ENCODE measurements around the gene NUP58.

The NUP58 gene

DNA sequence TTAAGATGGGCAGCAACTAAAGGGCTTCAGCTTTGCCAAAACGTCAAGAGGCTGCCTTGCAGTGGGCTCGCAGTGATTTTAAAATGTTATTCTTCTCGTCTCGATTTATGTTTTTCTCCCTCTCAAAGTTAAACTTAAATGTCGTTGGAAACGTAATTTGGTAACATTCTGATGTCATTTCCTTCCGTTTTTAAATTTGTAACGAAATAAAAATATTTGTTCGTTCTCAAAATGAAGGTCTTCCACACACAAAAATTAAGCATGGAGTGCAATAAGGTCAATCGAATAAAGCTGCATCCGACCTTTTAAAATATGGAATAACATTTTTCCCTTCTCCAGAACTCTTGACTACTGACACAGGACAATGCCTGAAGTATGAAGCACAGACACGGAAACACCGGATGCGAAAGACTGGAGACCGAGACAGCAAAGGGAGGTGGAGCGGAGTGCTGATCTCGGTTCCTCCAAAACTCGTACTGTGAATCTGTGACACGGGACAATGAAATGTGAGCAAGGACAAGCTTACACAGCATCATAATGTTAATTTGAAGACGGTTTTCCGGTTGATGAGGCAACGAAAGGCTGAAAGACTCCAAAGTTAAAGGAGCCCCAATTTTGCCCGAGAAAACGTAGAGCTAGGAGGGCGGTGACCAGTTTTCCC is 15.0 kb upstream of the NUP58 start:
- DNase-seq (ENCODE audit: low spot score): peak; percentile 53
- TF ChIP-seq, protein P1, sequence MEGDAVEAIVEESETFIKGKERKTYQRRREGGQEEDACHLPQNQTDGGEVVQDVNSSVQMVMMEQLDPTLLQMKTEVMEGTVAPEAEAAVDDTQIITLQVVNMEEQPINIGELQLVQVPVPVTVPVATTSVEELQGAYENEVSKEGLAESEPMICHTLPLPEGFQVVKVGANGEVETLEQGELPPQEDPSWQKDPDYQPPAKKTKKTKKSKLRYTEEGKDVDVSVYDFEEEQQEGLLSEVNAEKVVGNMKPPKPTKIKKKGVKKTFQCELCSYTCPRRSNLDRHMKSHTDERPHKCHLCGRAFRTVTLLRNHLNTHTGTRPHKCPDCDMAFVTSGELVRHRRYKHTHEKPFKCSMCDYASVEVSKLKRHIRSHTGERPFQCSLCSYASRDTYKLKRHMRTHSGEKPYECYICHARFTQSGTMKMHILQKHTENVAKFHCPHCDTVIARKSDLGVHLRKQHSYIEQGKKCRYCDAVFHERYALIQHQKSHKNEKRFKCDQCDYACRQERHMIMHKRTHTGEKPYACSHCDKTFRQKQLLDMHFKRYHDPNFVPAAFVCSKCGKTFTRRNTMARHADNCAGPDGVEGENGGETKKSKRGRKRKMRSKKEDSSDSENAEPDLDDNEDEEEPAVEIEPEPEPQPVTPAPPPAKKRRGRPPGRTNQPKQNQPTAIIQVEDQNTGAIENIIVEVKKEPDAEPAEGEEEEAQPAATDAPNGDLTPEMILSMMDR (IDR thresholded peaks at IDR 0.05; ENCODE audit: borderline replicate concordance, control extremely low read depth, extremely low read depth, insufficient read depth, missing control alignments): no peak
- in situ Hi-C loops (cut with MboI; ENCODE audit: low sequenced_read_pairs, unreplicated experiment): no loop called here

DNA sequence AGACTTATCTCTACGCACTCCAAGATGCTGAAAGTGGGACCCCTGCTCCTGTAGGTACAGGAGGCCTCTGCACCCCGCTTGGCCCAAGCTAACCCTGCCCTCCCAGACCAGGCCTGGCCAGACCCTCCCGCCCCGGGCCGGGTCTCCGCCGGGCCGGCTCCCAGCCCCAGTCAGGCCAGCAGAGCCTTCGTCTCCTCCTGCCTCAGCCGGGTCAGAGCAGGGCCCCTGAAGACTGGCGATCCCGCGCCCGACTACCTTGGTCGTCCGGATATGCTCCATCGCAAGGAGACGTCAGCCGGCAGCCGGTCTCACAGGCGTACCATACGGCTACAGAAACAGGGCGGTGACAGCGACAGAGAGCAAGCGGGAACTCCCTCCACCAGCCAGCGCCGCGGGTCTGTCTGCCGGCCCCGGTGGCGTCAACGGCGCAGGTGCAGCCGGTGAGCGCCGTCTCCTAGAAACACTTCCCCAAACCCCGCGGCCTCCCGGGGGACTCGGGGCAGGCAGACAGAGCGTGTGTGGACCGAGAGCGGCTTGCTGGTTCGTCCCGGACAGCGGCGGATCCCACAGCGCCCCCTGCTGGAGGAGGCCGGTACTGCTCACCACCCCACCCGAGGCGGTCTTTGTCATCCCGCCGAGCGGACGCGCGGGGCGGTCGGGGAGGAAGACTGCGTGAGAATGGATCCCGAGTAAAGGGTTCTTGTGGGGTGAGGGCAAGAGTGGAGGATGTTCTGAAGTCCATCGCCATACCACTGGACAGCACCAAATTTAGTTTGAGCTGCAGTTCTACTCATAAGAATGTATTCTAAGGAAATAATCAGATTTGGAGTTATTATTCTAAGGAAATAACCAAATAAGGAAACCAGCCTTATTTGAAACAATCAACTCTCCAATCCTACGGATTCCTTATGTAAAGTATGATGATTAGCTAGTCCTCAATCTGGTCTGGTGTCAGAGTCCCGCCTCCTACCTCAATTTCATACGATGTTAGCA is 14.2 kb upstream of the NUP58 start, which contains the start of gene MTMR6:
Gene MTMR6, minus strand, starts transcription at position 520 of the 993 bp plus-strand sequence. Its CDS starts 241 bp downstream, at position 279.
- peak; percentile 97 for DNase-seq (ENCODE audit: low spot score)
- TF ChIP-seq, protein P1 (IDR thresholded peaks at IDR 0.05; ENCODE audit: borderline replicate concordance, control extremely low read depth, extremely low read depth, insufficient read depth, missing control alignments): peak; percentile 98
- in situ Hi-C loops (cut with MboI; ENCODE audit: low sequenced_read_pairs, unreplicated experiment): no loop called here

DNA sequence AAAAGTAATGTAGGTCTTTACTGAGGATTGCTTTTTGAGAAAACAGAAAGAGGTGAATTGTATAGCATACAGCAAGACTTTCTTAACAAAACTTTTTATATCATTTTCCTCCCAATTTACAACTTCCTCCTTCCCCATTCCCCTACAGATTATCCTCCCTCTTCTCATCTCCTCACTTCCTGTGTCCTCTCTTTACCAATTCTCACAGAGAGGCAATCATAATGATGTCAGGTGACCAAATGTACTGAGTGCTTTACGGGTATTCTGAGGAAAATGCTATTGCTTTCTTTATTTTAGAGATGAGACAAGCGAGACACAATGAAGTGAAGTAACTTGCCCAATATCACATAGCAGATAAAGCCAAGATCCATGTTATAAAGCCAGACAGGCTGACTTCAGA is 12.5 kb upstream of the NUP58 start:
- no peak for DNase-seq (ENCODE audit: low spot score)
- TF ChIP-seq, protein P1 (IDR thresholded peaks at IDR 0.05; ENCODE audit: borderline replicate concordance, control extremely low read depth, extremely low read depth, insufficient read depth, missing control alignments): no peak

DNA sequence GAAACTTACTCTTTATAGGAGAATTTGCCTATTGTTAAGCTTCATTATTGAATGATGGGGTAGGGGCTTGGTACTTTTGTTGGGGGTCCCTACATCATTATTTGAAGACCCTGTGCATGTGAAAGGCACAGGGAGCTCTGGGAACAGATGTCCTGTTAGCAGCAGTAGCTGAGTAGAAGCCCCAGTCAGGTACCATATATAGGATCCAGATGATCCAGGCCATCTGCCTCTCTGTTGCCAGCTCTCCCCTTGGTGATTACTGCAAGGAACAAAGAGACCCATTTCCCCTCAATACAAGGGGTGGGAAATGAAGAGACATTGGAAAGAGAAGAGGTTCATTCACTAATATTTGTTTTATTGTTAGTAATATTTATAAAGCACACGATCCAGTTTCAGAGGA is 9.7 kb upstream of the NUP58 start:
- no peak for DNase-seq (ENCODE audit: low spot score)

More for the DNA sequence above, 12.5 kb upstream of the NUP58 start:
- in situ Hi-C loops (cut with MboI; ENCODE audit: low sequenced_read_pairs, unreplicated experiment): no loop called here

DNA sequence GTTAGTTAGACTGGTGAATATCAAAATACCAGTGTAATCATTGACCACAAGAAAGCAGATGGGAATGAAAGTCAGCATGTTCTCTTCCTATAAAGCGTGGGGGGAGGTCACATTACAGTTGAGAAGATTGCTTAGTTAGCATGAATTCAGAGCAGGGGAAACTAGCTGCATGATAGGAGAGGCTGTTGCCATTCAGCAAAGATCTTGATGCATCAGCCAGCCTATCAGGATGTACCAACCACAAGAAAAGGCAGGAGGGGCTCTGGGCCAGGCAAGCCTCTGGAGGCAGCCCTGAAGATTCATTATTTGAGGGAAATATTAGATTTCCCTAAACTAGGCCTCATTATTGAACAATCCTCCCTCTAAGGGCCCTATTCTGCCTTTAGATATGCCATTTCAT is 9.1 kb upstream of the NUP58 start:
- in situ Hi-C loops (cut with MboI; ENCODE audit: low sequenced_read_pairs, unreplicated experiment): no loop called here
- DNase-seq (ENCODE audit: low spot score): no peak
- TF ChIP-seq, protein P1 (IDR thresholded peaks at IDR 0.05; ENCODE audit: borderline replicate concordance, control extremely low read depth, extremely low read depth, insufficient read depth, missing control alignments): no peak

More for the DNA sequence above, 9.7 kb upstream of the NUP58 start:
- in situ Hi-C loops (cut with MboI; ENCODE audit: low sequenced_read_pairs, unreplicated experiment): no loop called here
- TF ChIP-seq, protein P1 (IDR thresholded peaks at IDR 0.05; ENCODE audit: borderline replicate concordance, control extremely low read depth, extremely low read depth, insufficient read depth, missing control alignments): no peak

DNA sequence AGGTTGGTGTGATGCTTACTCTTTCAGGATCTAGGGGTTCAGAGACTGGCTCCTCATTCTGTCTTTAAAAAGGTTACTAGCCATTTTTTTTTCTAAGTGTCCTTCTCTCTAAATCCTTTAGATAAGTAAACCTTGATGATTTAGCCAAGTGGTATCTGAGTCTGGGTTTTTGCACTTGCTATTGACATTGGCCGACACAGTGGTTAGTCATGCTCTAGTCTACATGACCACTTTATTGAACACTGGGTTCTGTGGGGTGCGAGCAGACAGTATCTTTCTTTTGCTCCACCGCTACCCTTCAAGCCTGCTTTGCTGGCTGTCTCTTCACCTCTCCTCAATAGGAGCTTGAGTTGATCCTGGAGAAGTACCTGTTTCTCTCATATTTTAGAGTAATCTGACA is 6.2 kb upstream of the NUP58 start:
- TF ChIP-seq, protein P1 (IDR thresholded peaks at IDR 0.05; ENCODE audit: borderline replicate concordance, control extremely low read depth, extremely low read depth, insufficient read depth, missing control alignments): no peak
- in situ Hi-C loops (cut with MboI; ENCODE audit: low sequenced_read_pairs, unreplicated experiment): no loop called here

More for the DNA sequence above, 6.2 kb upstream of the NUP58 start:
- DNase-seq (ENCODE audit: low spot score): no peak

All from GM13976 (cell line).